Breast epithelium (tissue), 3 donors: ENCODE results near the gene ZNF576.

Experiments
- POLR2A ChIP-seq: fragments of 450-650 bp; IDR thresholded peaks from one replicate; pipeline ENCODE4 v1.6.1; 2016; ENCODE audit warnings: antibody characterized with exemption, mild to moderate bottlenecking, moderate library complexity
- POLR2AphosphoS5 ChIP-seq, 3 donors: sonication (generic); formaldehyde crosslinking; IDR thresholded peaks; one replicate each; pipeline ENCODE4 v1.6.1; 2017; ENCODE audit warnings: antibody characterized with exemption in 3 of 3
- TF ChIP-seq, protein P1 (sequence below), 3 donors: fragments of 450-650 bp; IDR thresholded peaks; one replicate each; pipeline ENCODE4 v1.5.1; 2016 to 2017; ENCODE audit warnings: antibody characterized with exemption in 3 of 3, mild to moderate bottlenecking in 3 of 3, moderate library complexity in 3 of 3

DNA sequence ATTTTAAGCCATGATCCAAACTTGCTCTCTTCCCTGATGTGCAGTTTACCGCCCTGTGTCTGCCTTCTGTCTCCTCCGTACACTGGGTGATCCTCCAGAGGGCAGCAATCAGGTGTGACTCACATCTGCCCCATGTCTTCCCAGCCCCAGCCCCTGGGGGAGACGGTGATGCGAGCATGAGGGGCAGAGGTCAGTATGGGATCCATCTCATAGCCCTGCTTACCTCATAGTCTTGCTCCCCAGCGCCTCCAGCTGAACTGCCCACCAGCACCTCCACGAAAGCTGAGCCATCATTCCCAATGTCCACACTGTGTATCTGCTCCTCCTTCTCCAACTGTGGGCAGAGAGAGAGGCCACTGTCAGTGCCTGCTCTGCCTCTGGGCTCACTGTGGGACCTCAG is 35.7 kb upstream of the ZNF576 start:
- TF ChIP-seq, protein P1, sequence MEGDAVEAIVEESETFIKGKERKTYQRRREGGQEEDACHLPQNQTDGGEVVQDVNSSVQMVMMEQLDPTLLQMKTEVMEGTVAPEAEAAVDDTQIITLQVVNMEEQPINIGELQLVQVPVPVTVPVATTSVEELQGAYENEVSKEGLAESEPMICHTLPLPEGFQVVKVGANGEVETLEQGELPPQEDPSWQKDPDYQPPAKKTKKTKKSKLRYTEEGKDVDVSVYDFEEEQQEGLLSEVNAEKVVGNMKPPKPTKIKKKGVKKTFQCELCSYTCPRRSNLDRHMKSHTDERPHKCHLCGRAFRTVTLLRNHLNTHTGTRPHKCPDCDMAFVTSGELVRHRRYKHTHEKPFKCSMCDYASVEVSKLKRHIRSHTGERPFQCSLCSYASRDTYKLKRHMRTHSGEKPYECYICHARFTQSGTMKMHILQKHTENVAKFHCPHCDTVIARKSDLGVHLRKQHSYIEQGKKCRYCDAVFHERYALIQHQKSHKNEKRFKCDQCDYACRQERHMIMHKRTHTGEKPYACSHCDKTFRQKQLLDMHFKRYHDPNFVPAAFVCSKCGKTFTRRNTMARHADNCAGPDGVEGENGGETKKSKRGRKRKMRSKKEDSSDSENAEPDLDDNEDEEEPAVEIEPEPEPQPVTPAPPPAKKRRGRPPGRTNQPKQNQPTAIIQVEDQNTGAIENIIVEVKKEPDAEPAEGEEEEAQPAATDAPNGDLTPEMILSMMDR (IDR thresholded peaks at IDR 0.05) = no peak
- TF ChIP-seq POLR2AphosphoS5 (IDR thresholded peaks at IDR 0.05) (no peak), POLR2A (no peak)
